Fibroblast of lung (primary cell): ENCODE data around the gene SHROOM3. TPM values are rescaled to one million over a fixed set of nuclear protein-coding genes. Genes with fewer than 3 reads are reported as not detected.

Experiments used
- DNase-seq, 2 donors: peaks; one replicate each; pipeline versions ENCODE4 v3.0.0 to v3.0.0-alpha.2; 2010; ENCODE audit warnings: low read depth in 2 of 2
- H2AFZ ChIP-seq: 2 replicates; pipeline ENCODE4 v1.5.1; 2012; ENCODE audit warnings: low read length, control low read depth, inconsistent platforms
- H3K27ac ChIP-seq: 2 replicates; pipeline ENCODE4 v1.5.1; 2011; ENCODE audit warnings: low read length, control low read depth; ENCODE audit not compliant: insufficient read depth
- H3K27me3 ChIP-seq: 2 replicates; pipeline ENCODE4 v1.5.1; 2011; ENCODE audit warnings: mild to moderate bottlenecking, low read length; ENCODE audit not compliant: control insufficient read depth, insufficient read depth
- H3K36me3 ChIP-seq: 2 replicates; pipeline ENCODE4 v1.5.1; 2011; ENCODE audit warnings: low read length; ENCODE audit not compliant: control insufficient read depth, insufficient read depth
- H3K4me1 ChIP-seq: 2 replicates; pipeline ENCODE4 v1.5.1; 2011; ENCODE audit warnings: low read length; ENCODE audit not compliant: control insufficient read depth, insufficient read depth; ENCODE audit errors: extremely low read depth
- H3K4me2 ChIP-seq: 2 replicates; pipeline ENCODE4 v1.5.1; 2011; ENCODE audit warnings: low read length, control low read depth; ENCODE audit not compliant: insufficient read depth; ENCODE audit errors: extremely low read depth
- H3K4me3 ChIP-seq, 4 experiments: fragments of 200-600 bp in 1 of 4; sonication (generic) in 1 of 4; replicated peaks in 1 of 4; 2 replicates each; pipeline ENCODE4 v1.5.1; 2011 to 2016; ENCODE audit warnings: low read length in 4 of 4, low read depth in 3 of 4, mild to moderate bottlenecking in 3 of 4, control low read depth in 2 of 4, inconsistent platforms in 1 of 4, mixed read lengths in 1 of 4; ENCODE audit not compliant: insufficient read depth in 1 of 4; ENCODE audit errors: control extremely low read depth in 1 of 4
- H3K79me2 ChIP-seq: 2 replicates; pipeline ENCODE4 v1.5.1; 2012; ENCODE audit warnings: mild to moderate bottlenecking, low read length, inconsistent platforms; ENCODE audit not compliant: control insufficient read depth, insufficient read depth
- H3K9ac ChIP-seq: 2 replicates; pipeline ENCODE4 v1.5.1; 2011; ENCODE audit warnings: mild to moderate bottlenecking, low read length, control low read depth; ENCODE audit not compliant: insufficient read depth
- H3K9me3 ChIP-seq: 2 replicates; pipeline ENCODE4 v1.5.1; 2012; ENCODE audit warnings: low read depth, low read length; ENCODE audit not compliant: control insufficient read depth, insufficient read depth
- H4K20me1 ChIP-seq: 2 replicates; pipeline ENCODE4 v1.5.1; 2011; ENCODE audit warnings: low read length; ENCODE audit not compliant: control insufficient read depth, insufficient read depth; ENCODE audit errors: extremely low read depth
- EZH2 ChIP-seq: IDR thresholded peaks from 2 replicates; pipeline ENCODE4 v1.5.1; 2012; ENCODE audit warnings: low read length, control low read depth, mild to moderate bottlenecking; ENCODE audit errors: missing control alignments
- polyA plus RNA-seq, 2 donors: library from polyadenylated mRNA; depleted of rRNA in 1 of 2; stranded (reverse) in 1 of 2; unstranded in 1 of 2; fragments of >200 nt; gene quantifications; 2 replicates each; pipeline ENCODE4 v1.2.1, GENCODE V29; 2011 to 2012; ENCODE audit warnings: missing spikeins in 1 of 2
- total RNA-seq: library from RNA; depleted of rRNA; stranded (reverse); fragments of >200 nt; gene quantifications from 2 replicates; pipeline ENCODE4 v1.2.1, GENCODE V29; 2014
- TF ChIP-seq, protein P1 (sequence below), 2 donors: IDR thresholded peaks in 1 of 2; conservative IDR thresholded peaks in 1 of 2; 1 replicate in 1 of 2; 2 replicates in 1 of 2; pipeline ENCODE4 v1.5.1; 2011 to 2012; ENCODE audit warnings: low read length in 2 of 2, control low read depth in 1 of 2, inconsistent platforms in 1 of 2, low read depth in 1 of 2, mild to moderate bottlenecking in 1 of 2

Gene SHROOM3
- total and polyA plus RNA-seq, 2 donors (not counting 1 experiment from before 2014, with no cell fraction given) = 9.9 to 23.9 TPM

- Histone ChIP-seq H2AFZ (no peak overlapping the region), H3K27me3 (no peaks in the 10 kb centered on the region), H3K79me2 (no peaks in the 10 kb centered on the region), H3K36me3 (peaks cover 3% of the 10 kb centered on the region), H3K4me2 (no peak overlapping the region), H3K4me3 (no peak overlapping the region), H3K9ac (no peak overlapping the region), H4K20me1 (no peaks in the 10 kb centered on the region), H3K27ac (no peak overlapping the region), H3K9me3 (no peaks in the 10 kb centered on the region), H3K4me1 (peaks cover 38% of the 10 kb centered on the region)
- peak in 1 of 2 donors; percentile 53 for DNase-seq
- no peak for TF ChIP-seq EZH2
- TF ChIP-seq, protein P1, sequence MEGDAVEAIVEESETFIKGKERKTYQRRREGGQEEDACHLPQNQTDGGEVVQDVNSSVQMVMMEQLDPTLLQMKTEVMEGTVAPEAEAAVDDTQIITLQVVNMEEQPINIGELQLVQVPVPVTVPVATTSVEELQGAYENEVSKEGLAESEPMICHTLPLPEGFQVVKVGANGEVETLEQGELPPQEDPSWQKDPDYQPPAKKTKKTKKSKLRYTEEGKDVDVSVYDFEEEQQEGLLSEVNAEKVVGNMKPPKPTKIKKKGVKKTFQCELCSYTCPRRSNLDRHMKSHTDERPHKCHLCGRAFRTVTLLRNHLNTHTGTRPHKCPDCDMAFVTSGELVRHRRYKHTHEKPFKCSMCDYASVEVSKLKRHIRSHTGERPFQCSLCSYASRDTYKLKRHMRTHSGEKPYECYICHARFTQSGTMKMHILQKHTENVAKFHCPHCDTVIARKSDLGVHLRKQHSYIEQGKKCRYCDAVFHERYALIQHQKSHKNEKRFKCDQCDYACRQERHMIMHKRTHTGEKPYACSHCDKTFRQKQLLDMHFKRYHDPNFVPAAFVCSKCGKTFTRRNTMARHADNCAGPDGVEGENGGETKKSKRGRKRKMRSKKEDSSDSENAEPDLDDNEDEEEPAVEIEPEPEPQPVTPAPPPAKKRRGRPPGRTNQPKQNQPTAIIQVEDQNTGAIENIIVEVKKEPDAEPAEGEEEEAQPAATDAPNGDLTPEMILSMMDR (conservative IDR thresholded peaks at IDR 0.05 in 1 of 2, IDR thresholded peaks at IDR 0.05 in 1 of 2; ENCODE audit: low read depth in 1 of 2, low read length in 2 of 2) = no peak
Observed at GRCh38 chr4:76762137-76763130, 327.4 kb downstream of the SHROOM3 start.

DNA sequence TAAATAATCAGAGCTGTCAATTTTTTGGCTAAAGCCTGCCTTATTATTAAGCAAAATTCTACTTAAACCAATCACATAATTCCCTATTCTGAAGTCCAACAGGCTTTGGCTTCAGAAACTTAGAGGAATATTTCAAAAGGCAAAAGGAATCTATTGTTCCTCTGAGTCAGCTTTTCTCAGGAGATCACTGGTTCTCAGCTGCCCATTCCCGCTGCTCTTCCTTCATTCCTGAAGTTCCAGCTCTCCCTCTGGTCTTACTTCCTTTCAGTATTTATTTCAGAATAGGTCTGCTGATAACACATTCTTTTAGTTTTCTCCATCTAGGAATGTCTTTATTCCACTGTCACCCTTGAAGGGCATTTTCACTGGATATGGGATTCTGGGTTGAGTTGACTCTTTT is 329.2 kb downstream of the SHROOM3 start:
- H3K9ac ChIP-seq = no peak overlapping the region

More for the DNA sequence above, 329.2 kb downstream of the SHROOM3 start:
- Histone ChIP-seq H3K4me1 (peaks cover 30% of the 10 kb centered on the region), H3K27me3 (no peaks in the 10 kb centered on the region), H4K20me1 (no peaks in the 10 kb centered on the region), H3K4me2 (no peak overlapping the region), H2AFZ (no peak overlapping the region), H3K9me3 (no peaks in the 10 kb centered on the region), H3K36me3 (peaks cover 3% of the 10 kb centered on the region), H3K79me2 (no peaks in the 10 kb centered on the region), H3K4me3 (no peak overlapping the region), H3K27ac (peak overlapping the region; percentile 58)
- DNase-seq = peak; percentile 52 to 90
- TF ChIP-seq, protein P1 (conservative IDR thresholded peaks at IDR 0.05 in 1 of 2, IDR thresholded peaks at IDR 0.05 in 1 of 2; ENCODE audit: low read depth in 1 of 2, low read length in 2 of 2) = no peak
- no peak for TF ChIP-seq EZH2
